Skeletal muscle cell (primary cell): Measurements from ENCODE around the gene SH3BP2.

Source experiments
- DNase-seq: peaks from one replicate; pipeline ENCODE4 v3.0.0-alpha.2; 2010; ENCODE audit warnings: low read depth
- H3K4me3 ChIP-seq: 2 replicates; pipeline ENCODE4 v1.5.1; 2011; ENCODE audit warnings: low read depth, mild to moderate bottlenecking, control low read depth, low read length, moderate library complexity

Gene SH3BP2

DNA sequence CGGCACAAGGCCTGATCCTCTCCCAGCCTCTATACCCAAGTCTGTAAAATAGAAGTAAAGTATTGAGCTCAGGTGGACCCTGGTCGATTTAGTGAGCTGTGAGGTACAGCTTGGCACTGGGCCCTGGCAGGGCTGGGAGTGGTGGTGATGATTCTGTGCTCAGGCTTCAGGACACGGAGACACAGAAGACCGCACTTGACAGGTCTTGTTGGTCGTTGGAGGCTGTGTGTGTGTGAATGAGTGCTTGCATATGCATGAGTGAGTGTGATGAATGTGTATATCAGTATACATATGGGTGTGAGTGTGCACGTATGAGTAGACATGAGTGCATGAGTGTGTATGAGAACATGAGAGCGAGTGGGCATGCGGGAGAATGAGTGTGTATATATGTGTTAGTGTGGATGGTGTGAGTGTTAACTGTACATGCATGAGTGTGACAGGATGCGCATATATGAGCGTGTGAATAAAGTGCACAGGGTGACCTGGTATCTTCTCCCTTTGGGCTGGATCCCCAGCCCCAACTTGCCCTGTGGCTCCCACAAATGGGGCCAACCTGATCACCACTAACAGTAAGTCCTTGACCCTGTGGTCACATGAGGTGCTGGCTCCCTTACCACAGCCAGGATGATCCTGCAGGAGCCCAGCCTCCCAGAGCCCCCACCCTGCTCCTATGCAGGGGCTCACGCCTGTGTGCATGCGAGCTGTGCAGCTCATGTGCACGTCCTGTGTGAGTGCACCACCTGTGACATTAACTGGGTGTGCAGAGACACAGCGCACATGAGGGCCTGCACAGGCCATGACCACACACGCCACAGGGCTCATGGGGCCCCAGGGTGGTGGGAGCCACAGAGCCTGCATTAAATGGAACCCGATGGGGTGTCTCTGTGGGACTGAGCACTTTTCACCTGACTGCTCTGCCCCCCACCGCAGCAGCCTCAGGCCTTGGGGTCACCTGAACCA, 20.8 kb downstream of the SH3BP2 start:
- H3K4me3 ChIP-seq = no peak overlapping the region
- no peak for DNase-seq

DNA sequence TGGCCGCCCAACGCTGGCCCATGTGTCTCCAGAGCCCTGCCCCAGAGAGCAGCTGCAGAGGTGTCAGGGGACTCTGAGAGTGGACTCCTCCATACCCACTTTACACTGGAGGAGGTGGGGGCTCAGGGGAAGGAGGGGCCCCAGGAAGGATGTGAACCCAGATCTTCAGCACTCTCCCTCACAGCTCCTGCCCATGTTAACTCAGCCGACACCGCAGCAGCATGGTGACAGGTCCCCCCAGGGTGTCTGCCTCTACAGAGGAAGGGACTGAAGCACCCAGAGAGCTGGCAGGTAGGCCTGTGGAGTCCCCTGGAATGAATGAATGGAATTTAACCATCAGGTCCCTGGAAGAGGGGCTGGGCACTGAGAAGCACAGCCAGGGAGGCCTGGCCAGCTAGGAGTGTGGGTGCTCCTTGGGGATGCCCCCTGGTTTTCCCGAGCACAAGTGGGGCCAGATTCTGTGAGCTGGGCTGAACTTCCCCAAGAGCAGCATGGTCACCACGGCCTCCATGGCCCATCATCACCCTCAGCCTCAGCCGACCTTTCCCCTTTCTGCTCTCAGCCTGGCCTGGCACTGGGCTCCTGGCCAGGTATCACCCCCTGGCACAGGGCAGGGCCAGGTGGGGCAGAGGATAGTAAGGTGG, 21.9 kb downstream of the SH3BP2 start:
- no peak overlapping the region for H3K4me3 ChIP-seq

DNA sequence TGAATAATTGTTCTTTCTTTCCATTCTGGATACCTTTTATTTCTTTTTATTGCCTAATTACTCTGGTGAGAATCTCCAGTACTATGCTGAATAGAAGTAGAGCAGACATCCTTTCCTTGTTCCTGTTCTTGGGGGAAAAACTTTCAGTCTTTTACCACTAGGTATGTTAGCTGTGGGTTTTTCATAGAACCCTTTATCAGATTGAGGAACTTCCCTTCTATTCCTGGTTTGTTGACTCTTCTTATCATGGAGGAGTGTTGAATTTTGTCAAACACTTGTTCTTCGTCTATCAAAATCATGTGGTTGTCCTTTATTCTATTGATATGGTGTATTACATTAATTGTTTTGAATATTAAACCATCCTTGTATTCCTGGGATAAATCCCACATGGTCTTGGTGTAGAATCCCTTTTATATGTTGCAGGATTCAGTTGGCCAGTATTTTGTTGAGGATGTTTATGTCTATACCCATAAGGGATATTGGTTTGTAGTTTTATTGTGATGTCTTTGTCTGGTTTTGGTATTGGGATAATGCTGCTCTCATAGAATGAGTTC, 23.6 kb downstream of the SH3BP2 start:
- no peak overlapping the region for H3K4me3 ChIP-seq
- no peak for DNase-seq

More for the DNA sequence above, 21.9 kb downstream of the SH3BP2 start:
- DNase-seq = no peak

DNA sequence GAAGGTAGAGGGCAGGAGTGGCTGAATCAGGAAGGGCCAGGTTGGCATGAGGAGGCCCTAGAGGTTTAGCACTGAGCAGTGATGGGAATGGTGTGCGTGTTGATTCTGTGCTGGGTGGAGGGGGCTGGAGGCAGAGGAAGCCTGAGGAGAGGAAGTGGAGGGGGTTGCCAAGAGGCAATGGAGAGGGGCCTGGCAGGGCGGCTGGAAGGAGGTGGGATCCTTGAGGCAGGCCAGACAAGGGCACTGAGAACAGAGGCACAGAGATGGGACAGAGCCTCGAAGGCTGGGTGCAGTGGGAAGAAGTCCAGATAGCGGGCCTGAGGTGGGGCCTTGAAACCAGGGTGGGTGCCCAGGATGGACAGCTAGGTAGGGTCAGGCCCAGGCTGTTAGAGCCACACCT, 24.3 kb downstream of the SH3BP2 start:
- DNase-seq = no peak
- H3K4me3 ChIP-seq = no peak overlapping the region

DNA sequence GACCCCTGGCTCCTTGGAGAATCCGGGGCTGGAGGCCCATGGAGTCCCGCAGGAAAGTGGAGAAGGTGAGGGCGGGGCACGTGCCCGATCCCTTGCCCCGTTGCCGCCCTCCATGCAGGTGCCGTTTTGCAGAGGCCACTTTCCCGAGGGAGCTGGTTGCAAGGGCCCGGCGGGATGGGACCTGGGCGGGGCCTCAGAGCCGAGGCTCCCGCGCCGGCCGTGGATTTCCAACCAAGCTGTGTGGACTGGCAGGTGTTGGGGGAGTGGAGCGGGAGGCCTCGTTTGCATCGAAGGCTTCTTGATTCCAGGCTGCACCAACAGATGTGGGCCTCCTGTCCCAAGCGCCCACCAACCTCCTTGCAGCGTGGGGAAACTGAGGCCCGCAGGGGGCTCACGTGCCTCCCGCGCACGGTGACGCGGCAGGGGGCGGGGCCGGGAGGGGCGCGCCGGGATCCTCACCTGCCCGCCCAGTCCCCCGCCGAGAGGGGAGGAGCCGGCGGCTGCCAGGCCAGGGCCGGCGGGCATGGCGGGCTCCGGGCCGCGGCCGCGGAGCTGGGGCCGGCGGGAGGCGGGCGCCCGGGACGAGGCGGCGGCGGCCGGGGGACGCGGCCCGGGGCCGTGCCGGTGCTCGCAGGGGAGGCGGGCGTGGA, 24.9 kb downstream of the SH3BP2 start:
- peak overlapping the region; percentile 55 for H3K4me3 ChIP-seq
- no peak for DNase-seq

DNA sequence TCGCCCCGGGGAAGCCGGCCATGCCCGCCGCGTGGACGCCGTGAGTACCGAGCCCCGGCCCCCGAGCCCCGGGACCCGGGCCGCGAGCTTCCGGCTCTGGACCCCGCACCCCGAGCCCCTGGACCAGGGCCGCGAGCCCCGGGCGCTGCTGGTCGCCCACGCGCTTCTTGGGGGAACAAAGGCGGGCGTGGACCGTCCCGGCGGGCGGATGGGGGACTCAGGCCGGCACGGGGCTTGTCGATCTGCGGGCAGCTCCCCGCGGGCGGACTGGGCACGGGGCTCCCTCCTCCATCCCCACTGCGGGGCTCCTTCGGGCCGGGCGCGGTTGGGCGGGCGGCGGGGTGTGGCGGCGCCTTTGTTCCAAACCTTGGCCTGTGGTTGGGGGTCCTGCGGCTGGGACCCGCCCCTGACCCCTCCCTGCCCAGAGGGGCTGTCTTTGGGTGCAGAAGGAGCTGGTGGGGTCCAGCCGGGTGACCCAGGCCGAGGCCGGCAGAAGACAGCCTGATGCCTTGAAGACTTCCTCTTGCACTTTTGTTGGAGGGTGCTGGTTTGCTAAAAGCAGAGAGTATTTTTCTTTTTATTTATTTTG, 25.6 kb downstream of the SH3BP2 start:
- peak overlapping the region; percentile 55 for H3K4me3 ChIP-seq
- DNase-seq = no peak

DNA sequence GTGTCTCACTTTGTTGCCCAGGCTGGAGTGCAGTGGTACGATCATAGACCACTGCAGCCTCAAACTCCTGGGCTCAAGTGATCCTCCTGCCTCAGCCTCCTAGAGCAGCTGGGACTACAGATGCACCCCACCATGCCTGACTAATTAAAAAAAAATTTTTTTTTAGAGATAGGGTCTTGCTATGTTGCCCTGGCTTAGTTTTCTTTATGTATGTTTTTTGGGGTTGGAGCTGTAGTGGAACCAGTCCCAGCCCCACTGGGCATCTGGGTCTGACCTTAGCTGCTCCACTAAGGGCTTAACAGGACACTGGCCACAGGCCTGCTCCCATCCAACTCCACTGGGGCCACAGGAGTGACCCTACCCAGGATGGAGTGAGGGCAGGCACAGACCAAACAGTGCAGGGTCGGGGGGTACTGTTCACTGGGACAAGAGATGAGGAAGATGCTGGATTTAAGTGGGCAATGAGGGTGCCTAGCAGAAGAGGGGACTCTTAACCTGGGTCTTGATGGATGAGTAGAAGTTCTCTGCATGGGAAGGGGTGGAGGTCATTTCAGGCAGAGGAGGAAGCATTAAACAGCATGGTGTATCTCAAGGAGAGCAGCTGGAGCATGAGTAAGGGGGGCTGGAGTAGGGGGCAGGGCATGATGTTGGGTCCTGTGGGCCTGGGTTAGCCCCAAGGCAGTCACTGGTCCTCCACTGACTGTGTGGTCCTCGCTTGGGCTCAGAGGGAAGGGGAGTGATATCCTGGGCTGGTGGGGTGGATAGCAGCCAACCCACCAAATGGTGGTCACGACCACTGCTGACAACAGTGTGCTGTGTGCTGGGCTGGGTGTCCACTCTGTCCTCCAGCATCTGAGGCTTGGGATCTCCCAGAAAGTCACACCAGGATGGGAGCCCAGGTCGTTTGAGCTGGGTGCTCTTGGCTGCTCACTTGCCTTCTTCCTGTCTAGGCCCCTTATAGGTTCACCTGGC, 26.6 kb downstream of the SH3BP2 start:
- DNase-seq = no peak
- H3K4me3 ChIP-seq = no peak overlapping the region

DNA sequence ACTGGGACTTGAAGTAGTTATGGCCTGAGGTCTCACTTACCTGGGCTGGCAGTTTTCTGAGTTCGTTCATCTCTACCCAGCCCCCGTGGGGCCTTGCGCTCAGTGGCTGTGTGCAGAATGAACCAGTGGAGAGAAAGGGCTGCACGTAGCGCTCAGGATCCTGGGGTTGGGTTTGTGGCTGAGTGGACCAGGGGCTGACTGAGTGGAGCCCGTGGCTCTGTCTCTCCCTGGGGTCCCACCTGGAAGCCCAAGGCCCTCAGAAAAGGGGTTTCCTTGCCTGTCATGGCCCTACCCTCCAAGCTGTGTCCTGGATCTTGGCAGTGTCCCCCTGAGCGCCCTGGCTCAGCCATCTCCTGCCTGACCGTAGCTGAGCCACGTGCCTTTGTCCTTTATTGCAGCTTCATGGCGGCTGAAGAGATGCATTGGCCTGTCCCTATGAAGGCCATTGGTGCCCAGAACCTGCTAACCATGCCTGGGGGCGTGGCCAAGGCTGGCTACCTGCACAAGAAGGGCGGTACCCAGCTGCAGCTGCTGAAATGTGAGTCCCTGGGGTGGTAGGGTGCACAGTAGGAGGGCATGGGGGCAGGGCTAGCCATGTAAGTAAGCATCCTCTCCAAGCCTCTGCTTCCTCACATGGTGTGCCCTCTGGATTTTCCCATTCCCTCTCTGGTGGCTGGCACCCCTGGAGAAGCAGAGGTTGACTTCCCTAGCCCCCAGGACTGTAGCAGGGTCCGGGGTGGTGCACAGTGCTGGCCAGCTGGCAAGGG, 27.5 kb downstream of the SH3BP2 start:
- H3K4me3 ChIP-seq = no peak overlapping the region
- no peak for DNase-seq

DNA sequence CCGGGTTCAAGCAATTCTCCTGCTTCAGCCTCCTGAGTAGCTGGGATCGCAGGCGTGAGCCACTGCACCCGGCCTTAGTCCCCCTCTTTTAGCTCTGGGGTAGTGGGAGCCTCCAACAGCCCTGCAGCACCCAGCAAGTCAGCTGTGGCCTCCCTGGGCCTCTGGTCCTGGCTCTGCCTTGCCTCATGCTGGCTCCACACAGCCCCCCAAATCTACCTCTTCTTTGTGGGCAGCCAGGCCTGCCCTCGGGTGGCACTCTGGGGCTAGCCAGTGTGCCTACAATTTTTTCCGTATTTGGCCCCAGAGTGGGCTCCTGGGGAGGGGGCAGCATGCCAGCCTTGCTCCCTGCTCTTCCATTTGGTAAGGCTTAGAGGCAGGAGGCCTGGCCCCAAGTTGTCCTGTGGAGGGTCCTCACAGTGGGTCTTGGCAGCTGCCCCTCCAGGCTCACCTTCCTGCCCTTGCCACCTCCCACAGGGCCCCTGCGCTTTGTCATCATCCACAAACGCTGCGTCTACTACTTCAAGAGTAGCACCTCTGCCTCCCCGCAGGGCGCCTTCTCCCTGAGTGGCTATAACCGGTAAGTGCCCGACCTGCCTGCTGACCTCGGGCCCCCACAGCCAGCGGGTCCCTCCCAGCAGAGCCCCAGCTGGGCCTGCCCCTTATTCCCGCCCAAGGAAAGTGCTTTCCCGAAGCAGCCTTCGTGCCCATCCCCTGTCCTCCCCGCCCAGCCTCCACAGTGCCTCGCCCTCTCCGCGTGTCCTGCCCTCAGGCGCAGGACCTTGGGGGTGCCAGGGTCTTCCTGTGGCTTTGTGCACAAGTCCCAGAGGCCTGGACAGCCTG, 29.8 kb downstream of the SH3BP2 start:
- no peak for DNase-seq

DNA sequence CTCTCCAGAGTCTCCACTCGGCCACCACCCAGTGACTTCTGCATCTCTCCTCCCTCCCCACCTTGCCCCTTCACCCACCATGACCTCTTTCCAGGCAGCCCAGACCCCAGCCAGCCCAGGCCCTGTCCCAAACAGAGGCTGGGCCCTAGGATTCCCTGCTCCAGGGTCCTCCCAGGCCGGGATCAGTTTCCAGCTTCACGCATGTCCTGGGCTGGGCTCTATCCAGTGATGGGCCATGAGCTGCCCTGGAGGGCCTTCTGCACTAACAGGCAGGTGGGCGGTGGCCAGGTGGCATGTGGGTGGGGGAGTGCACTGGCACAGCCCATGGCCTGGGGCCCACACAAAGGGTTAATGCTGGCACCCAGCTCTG, 30.4 kb downstream of the SH3BP2 start:
- no peak overlapping the region for H3K4me3 ChIP-seq
- DNase-seq = no peak

More for the DNA sequence above, 29.8 kb downstream of the SH3BP2 start:
- no peak overlapping the region for H3K4me3 ChIP-seq

DNA sequence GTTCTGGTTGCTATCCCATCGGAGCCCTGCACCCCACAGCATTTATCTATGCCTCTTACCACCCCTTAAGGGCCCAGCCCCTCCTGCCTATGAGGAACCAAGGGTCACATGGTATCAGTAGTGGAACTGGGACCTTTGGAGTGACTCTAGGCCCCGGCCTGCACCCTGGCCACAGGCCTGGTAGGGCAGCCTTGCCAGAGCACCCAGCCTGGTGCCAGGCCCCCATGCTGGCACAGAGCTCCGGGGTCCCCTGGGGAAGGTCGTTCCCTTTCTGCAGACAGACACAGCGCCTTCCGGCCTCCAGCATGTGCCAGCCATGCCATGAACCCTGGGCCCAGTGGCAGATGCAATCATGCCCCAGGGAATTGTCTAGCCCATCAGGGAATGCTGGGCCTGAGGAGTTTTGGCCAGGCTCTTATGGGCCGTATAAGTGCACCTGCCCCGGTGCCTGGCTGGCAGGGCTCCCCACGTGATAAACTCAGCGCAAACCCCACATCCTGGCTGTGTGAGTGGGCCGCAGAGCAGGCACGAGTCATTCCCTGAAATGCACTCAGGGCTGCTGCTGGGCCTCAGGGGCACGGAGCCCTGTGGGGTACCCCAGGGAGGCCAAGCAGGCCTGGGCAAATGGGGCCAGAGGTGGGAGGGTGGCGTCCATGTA, 30.9 kb downstream of the SH3BP2 start:
- no peak overlapping the region for H3K4me3 ChIP-seq
- no peak for DNase-seq

DNA sequence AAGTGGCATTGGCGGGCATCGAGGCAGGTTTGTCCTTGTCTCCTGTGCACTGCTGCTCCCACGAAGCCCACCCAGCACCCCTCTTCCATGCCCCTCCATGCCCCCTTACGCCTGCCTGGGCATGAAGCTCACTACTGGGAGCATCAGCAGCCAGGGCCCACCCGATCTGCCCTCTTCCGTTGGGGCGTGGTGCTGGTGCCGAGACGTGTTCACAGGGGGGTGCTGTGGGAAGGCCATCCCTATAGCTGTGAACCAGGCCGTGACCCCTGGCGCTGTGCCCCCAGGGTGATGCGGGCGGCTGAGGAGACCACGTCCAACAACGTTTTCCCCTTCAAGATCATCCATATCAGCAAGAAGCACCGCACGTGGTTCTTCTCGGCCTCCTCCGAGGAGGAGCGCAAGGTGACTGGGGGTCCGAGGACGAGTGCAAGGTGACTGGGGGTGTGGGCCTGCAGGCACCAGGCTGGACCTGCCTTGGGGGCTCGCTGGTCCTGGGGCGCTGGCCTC, 31.5 kb downstream of the SH3BP2 start:
- H3K4me3 ChIP-seq = no peak overlapping the region
- no peak for DNase-seq

DNA sequence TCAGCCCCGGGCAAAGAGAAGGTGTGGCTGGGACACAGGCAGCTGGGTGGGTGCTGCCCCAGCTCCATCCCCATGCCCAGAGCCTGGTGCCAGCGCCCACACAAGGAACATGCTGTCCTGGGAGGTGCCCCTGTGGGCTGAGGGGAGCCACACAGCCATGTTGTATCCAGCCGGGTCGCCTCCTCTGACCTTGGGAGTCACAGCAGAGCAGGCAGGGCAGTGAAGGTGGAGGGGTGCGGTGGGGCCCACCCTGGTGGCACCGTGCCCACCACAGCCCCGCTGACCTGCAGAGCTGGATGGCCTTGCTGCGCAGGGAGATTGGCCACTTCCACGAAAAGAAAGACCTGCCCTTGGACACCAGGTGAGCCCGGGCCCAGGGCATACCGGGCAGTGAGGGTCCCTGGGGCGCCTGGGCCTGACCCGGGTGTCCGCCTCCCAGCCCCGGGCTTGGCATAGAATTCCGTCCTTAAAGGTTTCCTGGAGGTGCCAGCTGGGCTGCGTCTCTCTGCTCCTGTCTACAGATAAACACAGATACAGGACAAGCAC, 32.0 kb downstream of the SH3BP2 start:
- H3K4me3 ChIP-seq = no peak overlapping the region

DNA sequence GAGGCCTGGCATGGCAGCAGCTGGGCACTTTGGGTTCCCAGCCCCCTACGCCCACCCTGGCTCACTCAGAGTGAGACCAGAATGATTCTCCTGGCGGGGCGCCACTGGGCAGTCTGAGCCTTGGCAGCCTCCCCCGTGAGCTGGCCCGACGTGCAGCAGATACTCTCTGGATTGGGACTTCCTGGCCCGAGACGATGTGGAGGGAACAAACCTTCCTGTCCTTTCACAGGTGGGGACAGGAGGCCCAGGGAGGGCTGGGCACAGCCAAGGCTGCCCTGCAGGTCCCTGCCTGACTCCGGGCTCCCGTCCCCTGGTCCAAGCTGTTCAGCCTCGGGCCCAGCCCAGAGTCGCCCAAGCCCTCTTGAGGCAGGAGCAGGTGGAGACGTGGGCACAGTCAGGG, 32.9 kb downstream of the SH3BP2 start:
- no peak overlapping the region for H3K4me3 ChIP-seq
- DNase-seq = no peak

More for the DNA sequence above, 32.0 kb downstream of the SH3BP2 start:
- DNase-seq = no peak

DNA sequence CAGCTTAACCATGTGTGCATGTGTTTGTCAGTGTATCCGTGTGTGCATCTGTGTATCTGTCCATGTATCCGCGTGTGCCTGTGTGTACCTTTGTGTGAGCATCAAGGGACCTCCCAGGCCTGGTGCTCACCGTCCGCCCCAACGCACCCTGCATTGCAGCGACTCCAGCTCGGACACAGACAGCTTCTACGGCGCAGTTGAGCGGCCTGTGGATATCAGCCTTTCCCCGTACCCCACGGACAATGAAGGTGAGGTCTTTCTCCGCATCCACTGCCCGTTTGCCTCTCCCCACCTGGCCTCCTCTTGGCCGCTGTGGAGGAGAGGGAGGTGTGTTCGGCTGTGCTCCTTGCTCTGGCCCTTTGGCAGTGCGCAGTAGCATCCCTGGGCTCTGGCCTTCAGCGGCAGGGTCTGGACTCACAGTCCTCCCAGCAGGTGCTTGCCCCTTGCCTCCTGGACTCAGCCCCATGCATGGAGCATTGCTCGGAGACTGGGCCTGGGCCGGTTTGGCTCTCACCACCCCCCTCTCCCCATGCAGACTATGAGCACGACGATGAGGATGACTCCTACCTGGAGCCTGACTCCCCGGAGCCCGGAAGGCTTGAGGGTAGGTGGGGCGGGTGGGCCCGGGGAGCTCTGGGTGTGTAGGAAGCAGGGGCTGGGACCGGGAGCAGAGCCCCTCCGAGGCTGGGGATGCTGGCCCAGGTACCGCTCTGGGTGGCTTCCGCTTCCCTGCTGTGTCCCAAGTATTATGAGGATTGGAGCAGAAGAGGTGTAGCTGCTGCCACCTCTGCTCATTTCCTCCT, 34.4 kb downstream of the SH3BP2 start:
- no peak for DNase-seq

More for the DNA sequence above, 34.4 kb downstream of the SH3BP2 start:
- no peak overlapping the region for H3K4me3 ChIP-seq
